Neural cell (in vitro differentiated cells): ENCODE results near the gene DCAF6. TPM values are rescaled to one million over a fixed set of nuclear protein-coding genes. Genes with fewer than 3 reads are reported as not detected.

ENCODE experiments used
- H2AFZ ChIP-seq: fragments of 200-600, 300-800 bp; sonication (generic), shearing (Covaris generic); 2 replicates; pipeline ENCODE4 v1.6.0; 2014; ENCODE audit warnings: low read depth, mild to moderate bottlenecking, antibody characterized with exemption, low read length, moderate library complexity
- H3F3A ChIP-seq: fragments of 200-600 bp; shearing (Covaris generic); 2 replicates; pipeline ENCODE4 v1.6.1; 2016; ENCODE audit warnings: mild to moderate bottlenecking, moderate library complexity, mixed read lengths, antibody characterized with exemption, low read length; ENCODE audit not compliant: insufficient read depth, poor library complexity, severe bottlenecking
- H3K27ac ChIP-seq: fragments of 200-600, 300-800 bp; sonication (generic), shearing (Covaris generic); 2 replicates; pipeline ENCODE4 v1.5.1; 2014; ENCODE audit warnings: mild to moderate bottlenecking, low read length, moderate library complexity
- H3K27me3 ChIP-seq: fragments of 300-800, 200-600 bp; sonication (generic), shearing (Covaris generic); 2 replicates; pipeline ENCODE4 v1.6.0; 2014; ENCODE audit warnings: mild to moderate bottlenecking, low read depth, low read length, moderate library complexity; ENCODE audit not compliant: insufficient read depth
- H3K36me3 ChIP-seq: fragments of 300-800, 200-600 bp; sonication (generic), shearing (Covaris generic); 2 replicates; pipeline ENCODE4 v1.5.1; 2014; ENCODE audit warnings: mild to moderate bottlenecking, antibody characterized with exemption, low read length, moderate library complexity; ENCODE audit not compliant: insufficient read depth
- H3K4me2 ChIP-seq: fragments of 300-800, 200-600 bp; sonication (generic), shearing (Covaris generic); 2 replicates; pipeline ENCODE4 v1.6.0; 2014; ENCODE audit warnings: mild to moderate bottlenecking, low read length
- H3K4me3 ChIP-seq: fragments of 300-800, 200-600 bp; sonication (generic), shearing (Covaris generic); 2 replicates; pipeline ENCODE4 v1.5.1; 2014; ENCODE audit warnings: mild to moderate bottlenecking, low read length, moderate library complexity
- H3K79me2 ChIP-seq: fragments of 200-600 bp; shearing (Covaris generic); replicated peaks from 2 replicates; pipeline ENCODE4 v1.6.0; 2014; ENCODE audit warnings: mild to moderate bottlenecking, low read length, moderate library complexity; ENCODE audit not compliant: insufficient read depth
- H3K9ac ChIP-seq: fragments of 300-800, 200-600 bp; sonication (generic), shearing (Covaris generic); 2 replicates; pipeline ENCODE4 v1.6.1; 2016; ENCODE audit warnings: mild to moderate bottlenecking, low read length, mixed read lengths
- H3K9me2 ChIP-seq: fragments of 200-600 bp; shearing (Covaris generic); 2 replicates; pipeline ENCODE4 v1.6.1; 2016; ENCODE audit warnings: mild to moderate bottlenecking, low read length, mixed read lengths; ENCODE audit not compliant: insufficient read depth
- H3K9me3 ChIP-seq: fragments of 200-600, 300-800 bp; sonication (generic), shearing (Covaris generic); 2 replicates; pipeline ENCODE4 v1.6.1; 2016; ENCODE audit warnings: mild to moderate bottlenecking, mixed run types, low read length, moderate library complexity, mixed read lengths
- H4K20me1 ChIP-seq: fragments of 200-600 bp; shearing (Covaris generic); 2 replicates; pipeline ENCODE4 v1.6.1; 2016; ENCODE audit warnings: mild to moderate bottlenecking, mixed run types; ENCODE audit not compliant: insufficient read depth
- CTCF ChIP-seq: fragments of 450-650 bp; IDR thresholded peaks from 2 replicates; pipeline ENCODE4 v1.5.1; 2014; ENCODE audit warnings: antibody characterized with exemption, mild to moderate bottlenecking, moderate library complexity; ENCODE audit not compliant: poor library complexity, severe bottlenecking
- EP300 ChIP-seq: fragments of 450-650 bp; conservative IDR thresholded peaks from 2 replicates; pipeline ENCODE4 v1.6.1; 2014; ENCODE audit warnings: antibody characterized with exemption, mild to moderate bottlenecking, moderate library complexity; ENCODE audit not compliant: poor library complexity, severe bottlenecking
- EZH2 ChIP-seq: fragments of 200-600, 300-800 bp; shearing (Covaris generic), sonication (generic); IDR thresholded peaks from 2 replicates; pipeline ENCODE4 v1.6.1; 2014; ENCODE audit warnings: antibody characterized with exemption, low read length, borderline replicate concordance, mild to moderate bottlenecking; ENCODE audit not compliant: insufficient read depth, poor library complexity, severe bottlenecking
- MXI1 ChIP-seq: fragments of 450-650 bp; conservative IDR thresholded peaks from 2 replicates; pipeline ENCODE4 v1.6.1; 2014; ENCODE audit warnings: antibody characterized with exemption, mild to moderate bottlenecking; ENCODE audit not compliant: poor library complexity, severe bottlenecking
- POLR2AphosphoS5 ChIP-seq: IDR thresholded peaks from 2 replicates; pipeline ENCODE4 v1.6.1; 2012
- RAD21 ChIP-seq: fragments of 450-650 bp; conservative IDR thresholded peaks from 2 replicates; pipeline ENCODE4 v1.6.1; 2014; ENCODE audit warnings: antibody characterized with exemption, mild to moderate bottlenecking, moderate library complexity
- REST ChIP-seq: IDR thresholded peaks from 2 replicates; pipeline ENCODE4 v1.6.1; 2012; ENCODE audit warnings: borderline replicate concordance
- SMC3 ChIP-seq: fragments of 450-650 bp; conservative IDR thresholded peaks from 2 replicates; pipeline ENCODE4 v1.6.1; 2014; ENCODE audit warnings: antibody characterized with exemption, mild to moderate bottlenecking, moderate library complexity; ENCODE audit not compliant: poor library complexity
- TAF1 ChIP-seq: IDR thresholded peaks from 2 replicates; pipeline ENCODE4 v1.6.1; 2012; ENCODE audit warnings: low read depth
- polyA plus RNA-seq: library from polyadenylated mRNA; depleted of rRNA; stranded (reverse); fragments of >200 nt; gene quantifications from 2 replicates; pipeline ENCODE4 v1.2.3, GENCODE V29; 2014

The DCAF6 gene
- polyA plus RNA-seq, 1 donor from 2014 or later: 44.8 TPM

GRCh38 chr1:168007691-168008090 lies 71.2 kb downstream of the DCAF6 start:
- Histone ChIP-seq H3K9ac (no peak overlapping the region), H3K79me2 (no peaks in the 10 kb centered on the region), H3K9me3 (no peaks in the 10 kb centered on the region), H3K9me2 (no peaks in the 10 kb centered on the region), H3K4me2 (no peak overlapping the region), H4K20me1 (no peaks in the 10 kb centered on the region), H3K27me3 (no peaks in the 10 kb centered on the region), H3K27ac (no peak overlapping the region), H3F3A (no peaks in the 10 kb centered on the region), H3K4me3 (no peak overlapping the region), H3K36me3 (no peaks in the 10 kb centered on the region), H2AFZ (no peak overlapping the region)
- TF ChIP-seq EP300 (no peak), MXI1 (no peak)

GRCh38 chr1:168008595-168008994 lies 72.1 kb downstream of the DCAF6 start:
- Histone ChIP-seq H3K9me2 (no peaks in the 10 kb centered on the region), H3K36me3 (no peaks in the 10 kb centered on the region), H3K27ac (no peak overlapping the region), H3K27me3 (no peaks in the 10 kb centered on the region), H3K79me2 (no peaks in the 10 kb centered on the region), H3F3A (no peaks in the 10 kb centered on the region), H4K20me1 (no peaks in the 10 kb centered on the region), H3K9me3 (no peaks in the 10 kb centered on the region), H2AFZ (no peak overlapping the region), H3K4me2 (no peak overlapping the region), H3K9ac (no peak overlapping the region), H3K4me3 (no peak overlapping the region)
- TF ChIP-seq REST (no peak), TAF1 (no peak), EZH2 (no peak), CTCF (no peak), MXI1 (no peak), RAD21 (no peak), POLR2AphosphoS5 (no peak), SMC3 (no peak), EP300 (no peak)

- no peaks in the 10 kb centered on the region for H3K9me3 ChIP-seq
- TF ChIP-seq RAD21 (no peak), MXI1 (no peak)
- H3K4me3 ChIP-seq: no peak overlapping the region
- H3K27me3 ChIP-seq: no peaks in the 10 kb centered on the region
- no peaks in the 10 kb centered on the region for H3K36me3 ChIP-seq
- H3K9me2 ChIP-seq: no peaks in the 10 kb centered on the region
- H3K27ac ChIP-seq: no peak overlapping the region
- no peaks in the 10 kb centered on the region for H3F3A ChIP-seq
- no peak overlapping the region for H2AFZ ChIP-seq
- no peak overlapping the region for H3K9ac ChIP-seq
- no peaks in the 10 kb centered on the region for H3K79me2 ChIP-seq
- H4K20me1 ChIP-seq: no peaks in the 10 kb centered on the region
- H3K4me2 ChIP-seq: no peak overlapping the region
Measured at GRCh38 chr1:168009322-168009721, 72.8 kb downstream of the DCAF6 start.
